ENCODE results near the gene GPC3.

GRCh38 chrX:133953078-133953477 is 32.3 kb downstream of the GPC3 start:
- no peak for TF ChIP-seq FOSL2 (IDR thresholded peaks at IDR 0.05; ENCODE audit: borderline replicate concordance, low read depth)
- TF ChIP-seq CTCF (IDR thresholded peaks at IDR 0.05), result no peak
- no peak for TF ChIP-seq POLR2AphosphoS5 (IDR thresholded peaks at IDR 0.05; ENCODE audit: low read depth, low read length)
- no peak for TF ChIP-seq RAD21 (IDR thresholded peaks at IDR 0.05; ENCODE audit: low read length)
- no peak for TF ChIP-seq FOXJ3 (CRISPR knock-in tag; IDR thresholded peaks at IDR 0.05)
- no peak for TF ChIP-seq EP300 (IDR thresholded peaks at IDR 0.05; ENCODE audit: borderline replicate concordance in 1 of 2, low read depth in 1 of 2, low read length in 1 of 2)
- no peak for TF ChIP-seq USF1 (IDR thresholded peaks at IDR 0.05; ENCODE audit: borderline replicate concordance, low read depth)
- TF ChIP-seq USF2 (IDR thresholded peaks at IDR 0.05; ENCODE audit: borderline replicate concordance, low read depth, low read length), result no peak
- TF ChIP-seq YY1 (IDR thresholded peaks at IDR 0.05; ENCODE audit: low read depth), result no peak
- no peak for TF ChIP-seq FOXM1 (IDR thresholded peaks at IDR 0.05; ENCODE audit: low read depth)
- TF ChIP-seq SMC3 (IDR thresholded peaks at IDR 0.05; ENCODE audit: low read depth, low read length), result no peak
- TF ChIP-seq TEAD4 (IDR thresholded peaks at IDR 0.05; ENCODE audit: borderline replicate concordance, insufficient read depth), result no peak
- TF ChIP-seq MAX (IDR thresholded peaks at IDR 0.05; ENCODE audit: low read depth), result no peak

Measured in SK-N-SH (cell line).